GM12878 (cell line): Measurements from ENCODE around the gene TOR1AIP1. TPM values are rescaled to one million over a fixed set of nuclear protein-coding genes. Genes with fewer than 3 reads are reported as not detected.

Experiments used
- ASH2L ChIP-seq: fragments of 300-600, 200-600 bp; sonication (generic); IDR thresholded peaks from 2 replicates; pipeline ENCODE4 v1.6.1; 2017; ENCODE audit warnings: low read depth, mild to moderate bottlenecking, borderline replicate concordance
- BHLHE40 ChIP-seq, 2 experiments: fragments of 450-650 bp in 1 of 2; IDR thresholded peaks; 2 replicates each; pipeline ENCODE4 v1.6.1; 2011 to 2017; ENCODE audit warnings: low read depth in 2 of 2, borderline replicate concordance in 1 of 2, improper control_type of control experiment in 1 of 2, low read length in 1 of 2, mild to moderate bottlenecking in 1 of 2
- CREB1 ChIP-seq: IDR thresholded peaks from 2 replicates; pipeline ENCODE4 v1.6.1; 2012; ENCODE audit warnings: low read depth, mild to moderate bottlenecking, inconsistent platforms
- CREM ChIP-seq: IDR thresholded peaks from 2 replicates; pipeline ENCODE4 v1.6.1; 2014; ENCODE audit warnings: antibody characterized with exemption, low read depth
- FOXM1 ChIP-seq: IDR thresholded peaks from 2 replicates; pipeline ENCODE4 v1.6.1; 2012; ENCODE audit warnings: low read depth, mild to moderate bottlenecking, inconsistent platforms, low read length, moderate library complexity
- GATAD2B ChIP-seq: fragments of 450-650 bp; conservative IDR thresholded peaks from 2 replicates; pipeline ENCODE4 v1.6.1; 2017; ENCODE audit warnings: low read depth, mild to moderate bottlenecking, moderate library complexity
- IKZF1 ChIP-seq: fragments of 450-650 bp; conservative IDR thresholded peaks from 2 replicates; pipeline ENCODE4 v1.6.1; 2017; ENCODE audit warnings: antibody characterized with exemption, mild to moderate bottlenecking
- IKZF2 ChIP-seq, 2 experiments: fragments of 450-650 bp; IDR thresholded peaks; 2 replicates each; pipeline ENCODE4 v1.6.1; 2017; ENCODE audit warnings: mild to moderate bottlenecking in 2 of 2, moderate library complexity in 2 of 2
- JUND ChIP-seq: IDR thresholded peaks from 2 replicates; pipeline ENCODE4 v1.6.1; 2012; ENCODE audit warnings: low read depth, mild to moderate bottlenecking, low read length, improper control_type of control experiment, moderate library complexity
- MXI1 ChIP-seq: fragments of 150-350 bp; IDR thresholded peaks from 2 replicates; pipeline ENCODE4 v1.6.1; 2011; ENCODE audit warnings: low read depth, mild to moderate bottlenecking, inconsistent platforms, low read length, improper control_type of control experiment
- NFIC ChIP-seq: IDR thresholded peaks from 2 replicates; pipeline ENCODE4 v1.6.1; 2012; ENCODE audit warnings: low read depth, mild to moderate bottlenecking, inconsistent platforms, low read length, moderate library complexity
- NR2C2 ChIP-seq: IDR thresholded peaks from 2 replicates; pipeline ENCODE4 v1.6.1; 2011; ENCODE audit warnings: borderline replicate concordance, low read depth; ENCODE audit not compliant: control insufficient read depth, insufficient read length
- PAX5 ChIP-seq: IDR thresholded peaks from 2 replicates; pipeline ENCODE4 v1.6.1; 2011; ENCODE audit warnings: low read depth, low read length, borderline replicate concordance
- PAX8 ChIP-seq: fragments of 450-650 bp; IDR thresholded peaks from 2 replicates; pipeline ENCODE4 v1.6.1; 2017; ENCODE audit warnings: mild to moderate bottlenecking, moderate library complexity
- RELA ChIP-seq: fragments of 450-650 bp; IDR thresholded peaks from 2 replicates; pipeline ENCODE4 v1.8.0; 2014; ENCODE audit warnings: borderline replicate concordance; ENCODE audit not compliant: partially characterized antibody
- SIX5 ChIP-seq: IDR thresholded peaks from 2 replicates; pipeline ENCODE4 v1.6.1; 2011; ENCODE audit warnings: mild to moderate bottlenecking, low read depth, low read length, moderate library complexity; ENCODE audit not compliant: severe bottlenecking
- SMAD5 ChIP-seq: IDR thresholded peaks from 2 replicates; pipeline ENCODE4 v1.6.1; 2016; ENCODE audit warnings: antibody characterized with exemption, low read depth
- STAT1 ChIP-seq: fragments of 450-650 bp; conservative IDR thresholded peaks from 2 replicates; pipeline ENCODE4 v1.6.1; 2014; ENCODE audit warnings: antibody characterized with exemption, mild to moderate bottlenecking
- ZNF207 ChIP-seq: fragments of 450-650 bp; IDR thresholded peaks from 2 replicates; pipeline ENCODE4 v1.6.1; 2014; ENCODE audit warnings: antibody characterized with exemption, mild to moderate bottlenecking, borderline replicate concordance
- ZZZ3 ChIP-seq: IDR thresholded peaks from 2 replicates; pipeline ENCODE4 v1.6.1; 2011; ENCODE audit warnings: low read depth; ENCODE audit not compliant: control insufficient read depth, insufficient read length
- polyA plus RNA-seq, 11 experiments: library from polyadenylated mRNA; depleted of rRNA in 4 of 11; unstranded in 6 of 11; stranded (reverse) in 5 of 11; fragments of >200 nt; fragmentation: Nextera tagmentation in 4 of 11; fragmentation: Illumina TruSeq in 1 of 11; extraction: Ambion mirVana in 4 of 11; extraction: Trizol in 1 of 11; gene quantifications; 1 replicate in 1 of 11; 2 replicates in 10 of 11; pipeline versions ENCODE4 v1.2.1 to v1.2.3, GENCODE V29; 2011 to 2016; ENCODE audit warnings: inconsistent platforms in 2 of 11, missing spikeins in 2 of 11, low read depth in 1 of 11
- total RNA-seq, 4 experiments: library from RNA; depleted of rRNA in 3 of 4; stranded (reverse); fragments of >200 nt in 3 of 4; fragmentation: Illumina TruSeq in 1 of 4; extraction: Trizol in 1 of 4; gene quantifications; 2 replicates each; pipeline versions ENCODE4 v1.2.1 to v1.2.3, GENCODE V29; 2013 to 2021
- TF ChIP-seq, protein P1 (sequence below): IDR thresholded peaks from 2 replicates; pipeline ENCODE4 v1.6.1; 2011; ENCODE audit warnings: borderline replicate concordance, low read depth, mild to moderate bottlenecking, moderate library complexity, low read length; ENCODE audit not compliant: insufficient read depth, poor library complexity, severe bottlenecking
- TF ChIP-seq, protein P2 (sequence below): IDR thresholded peaks from 2 replicates; pipeline ENCODE4 v1.6.1; 2011; ENCODE audit warnings: low read depth, low read length, improper control_type of control experiment, borderline replicate concordance
- TF ChIP-seq, protein P3 (sequence below): fragments of 450-650 bp; IDR thresholded peaks from 2 replicates; pipeline ENCODE4 v1.6.1; 2017; ENCODE audit warnings: mild to moderate bottlenecking
- TF ChIP-seq, protein P4 (sequence below): fragments of 450-650 bp; IDR thresholded peaks from 2 replicates; pipeline ENCODE4 v1.6.1; 2017; ENCODE audit warnings: low read depth, mild to moderate bottlenecking, moderate library complexity
- TF ChIP-seq, protein P5 (sequence below): IDR thresholded peaks from 2 replicates; pipeline ENCODE4 v1.6.1; 2012; ENCODE audit warnings: low read depth, low read length, improper control_type of control experiment

The TOR1AIP1 gene
- total and polyA plus RNA-seq, 10 of the 15 experiments (the other 5 are each of a cell fraction or from before 2014, with no cell fraction given), result 14.8 to 36.0 (median 25.8) TPM

DNA sequence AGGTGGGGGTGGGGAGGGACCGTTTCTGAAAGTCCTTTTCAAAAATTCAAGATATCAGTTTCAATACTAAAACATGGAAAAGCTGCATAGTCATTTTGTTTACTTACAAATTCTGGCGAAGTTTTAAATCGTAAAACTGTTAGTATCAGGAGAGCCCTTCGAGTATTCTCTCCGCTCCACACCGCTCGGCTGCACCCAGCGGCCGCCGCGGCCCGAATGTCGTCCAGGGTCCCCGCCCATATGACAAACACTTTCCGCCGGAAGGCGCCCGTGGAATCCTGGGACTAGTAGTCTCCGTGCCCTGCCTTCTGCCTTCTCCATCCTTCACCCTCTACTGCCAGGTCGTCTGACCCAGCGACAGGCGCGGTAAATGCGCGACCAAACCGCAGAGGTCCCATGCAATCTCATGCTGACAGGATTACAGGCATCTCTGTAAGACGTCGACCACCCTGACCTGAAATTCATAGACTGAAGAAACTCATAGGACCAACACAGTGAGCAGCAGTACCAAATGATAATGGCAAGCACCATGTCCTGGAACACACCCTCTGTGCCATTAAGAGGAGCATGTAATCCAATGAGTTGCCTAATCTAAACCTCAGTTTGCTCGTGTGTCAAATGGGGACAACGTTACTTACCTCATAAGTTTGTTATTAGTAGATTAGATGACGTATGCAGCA is 4.4 kb upstream of the TOR1AIP1 start, which contains the start of gene TOR1AIP2 (continued):
- TF ChIP-seq ZNF207, result no peak
- no peak for TF ChIP-seq ZZZ3
- TF ChIP-seq CREM, result peak; percentile 91
- TF ChIP-seq STAT1, result peak; percentile 50; the same call in 1 of the 2 replicates
- TF ChIP-seq, protein P1, sequence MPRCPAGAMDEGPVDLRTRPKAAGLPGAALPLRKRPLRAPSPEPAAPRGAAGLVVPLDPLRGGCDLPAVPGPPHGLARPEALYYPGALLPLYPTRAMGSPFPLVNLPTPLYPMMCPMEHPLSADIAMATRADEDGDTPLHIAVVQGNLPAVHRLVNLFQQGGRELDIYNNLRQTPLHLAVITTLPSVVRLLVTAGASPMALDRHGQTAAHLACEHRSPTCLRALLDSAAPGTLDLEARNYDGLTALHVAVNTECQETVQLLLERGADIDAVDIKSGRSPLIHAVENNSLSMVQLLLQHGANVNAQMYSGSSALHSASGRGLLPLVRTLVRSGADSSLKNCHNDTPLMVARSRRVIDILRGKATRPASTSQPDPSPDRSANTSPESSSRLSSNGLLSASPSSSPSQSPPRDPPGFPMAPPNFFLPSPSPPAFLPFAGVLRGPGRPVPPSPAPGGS, result no peak
- peak; percentile 74 for TF ChIP-seq PAX5
- no peak for TF ChIP-seq MXI1
- TF ChIP-seq, protein P2, sequence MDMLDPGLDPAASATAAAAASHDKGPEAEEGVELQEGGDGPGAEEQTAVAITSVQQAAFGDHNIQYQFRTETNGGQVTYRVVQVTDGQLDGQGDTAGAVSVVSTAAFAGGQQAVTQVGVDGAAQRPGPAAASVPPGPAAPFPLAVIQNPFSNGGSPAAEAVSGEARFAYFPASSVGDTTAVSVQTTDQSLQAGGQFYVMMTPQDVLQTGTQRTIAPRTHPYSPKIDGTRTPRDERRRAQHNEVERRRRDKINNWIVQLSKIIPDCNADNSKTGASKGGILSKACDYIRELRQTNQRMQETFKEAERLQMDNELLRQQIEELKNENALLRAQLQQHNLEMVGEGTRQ, result no peak; the same call in 1 of the 2 replicates
- TF ChIP-seq BHLHE40 (IDR thresholded peaks at IDR 0.05; ENCODE audit: borderline replicate concordance in 1 of 2, low read depth in 2 of 2, low read length in 1 of 2), result peak in 1 of 2 experiments; percentile 36; a peak in 1 of 4 replicates
- TF ChIP-seq RELA, result peak; percentile 28
- TF ChIP-seq CREB1, result peak; percentile 91
- TF ChIP-seq ASH2L, result no peak
- no peak for TF ChIP-seq JUND
- no peak for TF ChIP-seq PAX8
- no peak for TF ChIP-seq GATAD2B
- TF ChIP-seq NFIC, result no peak
- TF ChIP-seq, protein P3, sequence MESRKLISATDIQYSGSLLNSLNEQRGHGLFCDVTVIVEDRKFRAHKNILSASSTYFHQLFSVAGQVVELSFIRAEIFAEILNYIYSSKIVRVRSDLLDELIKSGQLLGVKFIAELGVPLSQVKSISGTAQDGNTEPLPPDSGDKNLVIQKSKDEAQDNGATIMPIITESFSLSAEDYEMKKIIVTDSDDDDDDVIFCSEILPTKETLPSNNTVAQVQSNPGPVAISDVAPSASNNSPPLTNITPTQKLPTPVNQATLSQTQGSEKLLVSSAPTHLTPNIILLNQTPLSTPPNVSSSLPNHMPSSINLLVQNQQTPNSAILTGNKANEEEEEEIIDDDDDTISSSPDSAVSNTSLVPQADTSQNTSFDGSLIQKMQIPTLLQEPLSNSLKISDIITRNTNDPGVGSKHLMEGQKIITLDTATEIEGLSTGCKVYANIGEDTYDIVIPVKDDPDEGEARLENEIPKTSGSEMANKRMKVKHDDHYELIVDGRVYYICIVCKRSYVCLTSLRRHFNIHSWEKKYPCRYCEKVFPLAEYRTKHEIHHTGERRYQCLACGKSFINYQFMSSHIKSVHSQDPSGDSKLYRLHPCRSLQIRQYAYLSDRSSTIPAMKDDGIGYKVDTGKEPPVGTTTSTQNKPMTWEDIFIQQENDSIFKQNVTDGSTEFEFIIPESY, result no peak
- TF ChIP-seq FOXM1, result no peak
- TF ChIP-seq NR2C2, result no peak
- TF ChIP-seq, protein P4, sequence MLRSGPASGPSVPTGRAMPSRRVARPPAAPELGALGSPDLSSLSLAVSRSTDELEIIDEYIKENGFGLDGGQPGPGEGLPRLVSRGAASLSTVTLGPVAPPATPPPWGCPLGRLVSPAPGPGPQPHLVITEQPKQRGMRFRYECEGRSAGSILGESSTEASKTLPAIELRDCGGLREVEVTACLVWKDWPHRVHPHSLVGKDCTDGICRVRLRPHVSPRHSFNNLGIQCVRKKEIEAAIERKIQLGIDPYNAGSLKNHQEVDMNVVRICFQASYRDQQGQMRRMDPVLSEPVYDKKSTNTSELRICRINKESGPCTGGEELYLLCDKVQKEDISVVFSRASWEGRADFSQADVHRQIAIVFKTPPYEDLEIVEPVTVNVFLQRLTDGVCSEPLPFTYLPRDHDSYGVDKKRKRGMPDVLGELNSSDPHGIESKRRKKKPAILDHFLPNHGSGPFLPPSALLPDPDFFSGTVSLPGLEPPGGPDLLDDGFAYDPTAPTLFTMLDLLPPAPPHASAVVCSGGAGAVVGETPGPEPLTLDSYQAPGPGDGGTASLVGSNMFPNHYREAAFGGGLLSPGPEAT, result no peak; the same call in 1 of the 2 replicates
- TF ChIP-seq SMAD5, result peak; percentile 63; the same call in 1 of the 2 replicates
- peak; percentile 78 for TF ChIP-seq IKZF1
- TF ChIP-seq, protein P5, sequence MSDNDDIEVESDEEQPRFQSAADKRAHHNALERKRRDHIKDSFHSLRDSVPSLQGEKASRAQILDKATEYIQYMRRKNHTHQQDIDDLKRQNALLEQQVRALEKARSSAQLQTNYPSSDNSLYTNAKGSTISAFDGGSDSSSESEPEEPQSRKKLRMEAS, result no peak
- peak; percentile 91 for TF ChIP-seq SIX5
- TF ChIP-seq IKZF2 (IDR thresholded peaks at IDR 0.05), result no peak
